Thyroid gland (tissue), 4 donors: ENCODE measurements around the gene CDK5R1.

ENCODE experiments used
- CTCF ChIP-seq, 6 experiments: fragments of 200-600 bp in 3 of 6; fragments of 450-650 bp in 3 of 6; sonication (generic) in 3 of 6; IDR thresholded peaks; one replicate each; pipeline ENCODE4 v1.5.1; 2016 to 2019; ENCODE audit warnings: antibody characterized with exemption in 6 of 6, mild to moderate bottlenecking in 2 of 6, inconsistent platforms in 1 of 6, moderate library complexity in 1 of 6
- POLR2A ChIP-seq, 2 donors: fragments of 450-650 bp; IDR thresholded peaks; one replicate each; pipeline ENCODE4 v1.6.1; 2017; ENCODE audit warnings: antibody characterized with exemption in 2 of 2, mild to moderate bottlenecking in 2 of 2, moderate library complexity in 1 of 2

- no peak for TF ChIP-seq CTCF (IDR thresholded peaks at IDR 0.05)
- no peak for TF ChIP-seq POLR2A (IDR thresholded peaks at IDR 0.05)
Measured at GRCh38 chr17:32502710-32503109, 15.9 kb downstream of the CDK5R1 start.
